Measurements from ENCODE around the gene WFDC2.

DNA sequence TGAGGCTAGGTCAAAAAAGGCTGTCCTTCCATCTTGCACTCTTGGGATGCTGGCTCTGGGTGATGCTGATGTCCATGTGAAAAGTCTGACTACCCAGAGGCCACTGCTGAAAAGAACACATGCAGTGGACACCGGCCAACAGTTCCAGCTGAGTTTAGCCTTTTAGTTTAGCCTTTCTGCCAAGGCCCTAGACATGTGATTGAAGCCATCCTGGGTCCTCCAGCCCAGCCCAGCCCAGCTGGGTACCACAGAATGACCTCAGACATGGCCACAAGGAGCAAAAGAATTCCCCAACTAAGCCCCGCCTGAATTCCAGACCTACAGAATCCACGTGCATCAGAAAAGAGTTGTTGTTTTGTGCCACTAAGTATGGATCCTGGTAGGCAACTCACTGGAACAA lies 36.2 kb upstream of the WFDC2 start:
- TF ChIP-seq, protein P1, sequence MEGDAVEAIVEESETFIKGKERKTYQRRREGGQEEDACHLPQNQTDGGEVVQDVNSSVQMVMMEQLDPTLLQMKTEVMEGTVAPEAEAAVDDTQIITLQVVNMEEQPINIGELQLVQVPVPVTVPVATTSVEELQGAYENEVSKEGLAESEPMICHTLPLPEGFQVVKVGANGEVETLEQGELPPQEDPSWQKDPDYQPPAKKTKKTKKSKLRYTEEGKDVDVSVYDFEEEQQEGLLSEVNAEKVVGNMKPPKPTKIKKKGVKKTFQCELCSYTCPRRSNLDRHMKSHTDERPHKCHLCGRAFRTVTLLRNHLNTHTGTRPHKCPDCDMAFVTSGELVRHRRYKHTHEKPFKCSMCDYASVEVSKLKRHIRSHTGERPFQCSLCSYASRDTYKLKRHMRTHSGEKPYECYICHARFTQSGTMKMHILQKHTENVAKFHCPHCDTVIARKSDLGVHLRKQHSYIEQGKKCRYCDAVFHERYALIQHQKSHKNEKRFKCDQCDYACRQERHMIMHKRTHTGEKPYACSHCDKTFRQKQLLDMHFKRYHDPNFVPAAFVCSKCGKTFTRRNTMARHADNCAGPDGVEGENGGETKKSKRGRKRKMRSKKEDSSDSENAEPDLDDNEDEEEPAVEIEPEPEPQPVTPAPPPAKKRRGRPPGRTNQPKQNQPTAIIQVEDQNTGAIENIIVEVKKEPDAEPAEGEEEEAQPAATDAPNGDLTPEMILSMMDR (IDR thresholded peaks at IDR 0.05; ENCODE audit: poor library complexity) = no peak
- no peak for TF ChIP-seq EZH2 (IDR thresholded peaks at IDR 0.05; ENCODE audit: borderline replicate concordance)

All from hepatocyte (in vitro differentiated cells).